HUDEP-2 (cell line): ENCODE data around the gene CRIM1.

Experiments used
- DNase-seq, 76 experiments: peaks; one replicate each; lab custom pipeline; 2025; ENCODE audit not compliant: unreplicated experiment in 76 of 76; lab: John Stamatoyannopoulos, UW

The CRIM1 gene

GRCh38 chr2:36393738-36394256 is 38.2 kb downstream of the CRIM1 start:
- DNase-seq, result no peak

GRCh38 chr2:36394804-36395203 is 39.2 kb downstream of the CRIM1 start:
- no peak for DNase-seq

- no peak for DNase-seq
Measured at GRCh38 chr2:36395866-36396265, 40.3 kb downstream of the CRIM1 start.

GRCh38 chr2:36396878-36397539 is 41.4 kb downstream of the CRIM1 start:
- no peak for DNase-seq

GRCh38 chr2:36397728-36398413 is 42.3 kb downstream of the CRIM1 start:
- no peak for DNase-seq

GRCh38 chr2:36399050-36399449 is 43.5 kb downstream of the CRIM1 start:
- no peak for DNase-seq

GRCh38 chr2:36403675-36404230 is 48.2 kb downstream of the CRIM1 start:
- DNase-seq, result peak in 19 of 76 experiments; percentile 2 to 64 (median 18)

GRCh38 chr2:36404318-36404717 is 48.7 kb downstream of the CRIM1 start:
- DNase-seq, result no peak

- DNase-seq, result no peak
Measured at GRCh38 chr2:36404754-36405153, 49.2 kb downstream of the CRIM1 start.

- DNase-seq, result no peak
Measured at GRCh38 chr2:36405183-36405582, 49.6 kb downstream of the CRIM1 start.

- no peak for DNase-seq
Measured at GRCh38 chr2:36406296-36406695, 50.7 kb downstream of the CRIM1 start.

- DNase-seq, result no peak
Measured at GRCh38 chr2:36407413-36407812, 51.8 kb downstream of the CRIM1 start.

GRCh38 chr2:36408198-36408703 is 52.7 kb downstream of the CRIM1 start:
- DNase-seq, result no peak

- no peak for DNase-seq
Measured at GRCh38 chr2:36409335-36409734, 53.8 kb downstream of the CRIM1 start.

- no peak for DNase-seq
Measured at GRCh38 chr2:36409935-36410334, 54.4 kb downstream of the CRIM1 start.

- no peak for DNase-seq
Measured at GRCh38 chr2:36410681-36411080, 55.1 kb downstream of the CRIM1 start.

GRCh38 chr2:36411962-36412444 is 56.4 kb downstream of the CRIM1 start:
- DNase-seq, result peak in 20 of 76 experiments; percentile 6 to 51 (median 25)

GRCh38 chr2:36413218-36413617 is 57.6 kb downstream of the CRIM1 start:
- DNase-seq, result no peak

- DNase-seq, result no peak
Measured at GRCh38 chr2:36414307-36414706, 58.7 kb downstream of the CRIM1 start.

- DNase-seq, result no peak
Measured at GRCh38 chr2:36415381-36416022, 59.9 kb downstream of the CRIM1 start.
